Purkinje cell (primary cell): ENCODE data around the gene FBXO7. TPM values are rescaled to one million over a fixed set of nuclear protein-coding genes. Genes with fewer than 3 reads are reported as not detected.

Experiments
- polyA plus RNA-seq: library from polyadenylated mRNA; unstranded; fragments of >200 nt; fragmentation: Nextera tagmentation; gene quantifications from 2 replicates; pipeline ENCODE4 v1.2.1, GENCODE V29; 2014

The FBXO7 gene
- 35.0 and 42.4 TPM in 2 replicates for polyA plus RNA-seq

DNA sequence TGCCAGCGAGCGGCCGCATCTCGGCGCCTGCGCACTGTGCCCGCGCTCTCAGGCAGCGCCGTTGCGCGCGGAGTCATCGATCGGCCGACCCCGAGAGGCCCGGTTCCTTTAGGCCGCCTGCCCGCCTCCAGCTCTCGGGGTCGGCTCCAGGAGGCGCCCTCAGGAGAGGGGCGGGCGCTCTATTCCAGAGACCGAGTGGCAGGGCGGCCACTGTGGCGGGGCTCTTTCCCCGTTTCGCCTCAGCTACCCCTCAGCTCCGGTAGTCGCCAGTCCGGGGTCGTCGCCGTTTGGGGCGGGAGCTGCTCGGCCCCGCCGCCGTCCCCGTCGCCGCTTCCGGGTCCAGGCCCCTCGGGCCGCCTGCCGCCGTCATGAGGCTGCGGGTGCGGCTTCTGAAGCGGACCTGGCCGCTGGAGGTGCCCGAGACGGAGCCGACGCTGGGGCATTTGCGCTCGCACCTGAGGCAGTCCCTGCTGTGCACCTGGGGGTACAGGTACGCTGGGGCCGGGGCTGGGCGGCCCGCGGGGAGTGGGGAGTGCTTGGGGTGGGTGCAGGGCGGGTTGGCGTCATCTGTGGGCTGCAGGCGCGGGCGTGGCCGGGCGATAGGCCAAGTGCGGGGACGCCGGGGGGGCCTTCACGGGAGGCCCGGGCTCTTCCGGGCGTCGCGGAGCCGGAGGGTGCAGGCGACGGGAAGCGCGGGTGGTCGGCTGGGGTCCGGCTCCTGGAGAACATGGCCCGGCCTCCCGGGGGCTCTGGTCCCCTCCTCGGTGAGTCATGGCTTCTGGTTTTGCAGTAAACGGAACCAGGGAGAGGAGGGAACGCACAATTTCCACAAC, at the start of gene FBXO7:
Gene FBXO7, plus strand, starts transcription at position 177 of the 833 bp plus-strand sequence. Its CDS starts 192 bp downstream, at position 369.

Other genes starting within 250 kb of the FBXO7 start
- gene SLC5A4, start 219.5 kb upstream of the FBXO7 start, polyA plus RNA-seq = 0.22 and 0.39 TPM in 2 replicates
- not detected in 2 replicates for gene RFPL3, start 116.9 kb upstream of the FBXO7 start, polyA plus RNA-seq
- gene RTCB, start 62.6 kb upstream of the FBXO7 start, polyA plus RNA-seq = 34.5 and 56.1 TPM in 2 replicates
- gene BPIFC, start 10.4 kb upstream of the FBXO7 start, polyA plus RNA-seq = not detected in 2 replicates